Left forelimb (tissue), 1 donor: ENCODE measurements around the gene MPPED2.

Source experiments
- DNase-seq: peaks from one replicate; pipeline ENCODE4 v3.0.0-alpha.2; 2018; ENCODE audit warnings: low spot score

Gene MPPED2

DNA sequence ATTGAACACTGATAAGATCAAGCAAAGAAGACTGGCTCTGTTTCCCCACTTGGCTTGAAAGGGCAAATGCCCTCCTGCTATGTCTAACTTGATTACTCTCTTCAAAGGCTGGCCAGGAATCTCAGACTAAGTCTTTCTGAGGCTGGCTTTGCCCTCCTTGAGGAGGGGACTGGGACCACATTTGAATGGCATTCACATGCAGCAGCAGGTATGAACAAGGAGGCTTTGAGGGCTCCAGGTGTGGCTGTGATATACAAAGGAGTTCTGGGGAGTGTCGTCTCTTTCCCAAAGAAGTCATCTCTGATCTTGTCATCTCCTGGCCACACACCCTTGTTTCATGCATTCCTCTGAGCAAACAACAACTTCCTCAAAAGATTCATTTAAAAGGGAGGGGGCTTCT lies 132.4 kb downstream of the MPPED2 start:
- DNase-seq, result no peak

DNA sequence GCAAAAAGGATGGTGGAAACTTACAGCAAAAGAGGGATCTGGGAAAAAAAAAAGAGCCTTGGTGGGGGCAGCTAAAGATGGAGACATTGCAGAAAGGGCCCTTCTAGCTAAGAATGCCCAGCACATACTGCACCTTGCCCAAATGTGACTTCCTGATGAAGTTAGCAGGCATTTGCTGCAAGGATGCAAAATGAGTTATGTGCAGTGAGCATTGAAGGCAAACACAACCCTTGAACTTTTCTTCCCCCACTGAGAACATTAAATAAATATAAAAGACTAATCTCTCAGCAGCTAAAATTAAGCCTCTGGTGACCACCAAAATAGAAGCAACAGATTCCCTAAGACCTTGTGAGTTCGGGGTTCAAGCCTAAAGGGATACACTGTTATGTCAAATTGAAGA lies 133.3 kb downstream of the MPPED2 start:
- DNase-seq, result no peak

DNA sequence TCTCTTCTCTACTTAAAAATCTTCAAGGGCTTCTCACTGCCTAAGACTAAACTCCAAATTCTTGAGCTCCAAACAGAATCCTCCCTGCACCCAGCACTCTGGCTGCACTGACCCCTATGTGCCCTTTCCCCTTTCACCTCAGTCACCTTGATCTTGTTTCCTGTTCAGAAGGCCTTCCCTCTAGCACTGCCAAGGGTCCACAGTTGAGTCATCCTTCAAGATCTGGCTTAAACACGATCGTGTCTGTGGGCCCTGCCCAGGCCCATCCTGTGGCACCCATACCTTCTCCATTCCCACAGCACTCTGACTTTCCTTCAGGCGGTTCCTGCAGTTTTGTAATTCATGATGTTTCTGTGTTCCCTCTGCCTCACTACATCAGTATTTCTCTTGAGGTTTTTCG lies 134.0 kb downstream of the MPPED2 start:
- DNase-seq, result no peak

DNA sequence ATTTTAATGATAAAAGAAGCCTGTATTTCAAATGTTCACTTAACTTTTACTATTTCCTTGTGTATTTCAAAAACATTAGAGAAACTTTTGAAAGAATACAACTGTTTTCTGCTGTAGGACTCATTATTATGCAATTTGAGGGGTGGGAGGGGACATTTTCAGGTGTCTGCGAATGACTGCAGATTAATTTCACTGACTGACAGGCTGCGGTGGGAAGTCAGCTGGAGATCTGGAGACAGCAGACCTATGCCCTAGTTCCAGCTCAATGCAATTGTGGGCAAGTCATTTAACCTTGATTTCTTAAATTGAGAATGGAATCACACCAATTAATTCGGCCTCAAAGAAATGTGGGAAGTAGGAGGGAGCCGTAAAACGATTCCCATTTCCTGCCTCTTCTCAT lies 134.5 kb downstream of the MPPED2 start:
- DNase-seq, result no peak

DNA sequence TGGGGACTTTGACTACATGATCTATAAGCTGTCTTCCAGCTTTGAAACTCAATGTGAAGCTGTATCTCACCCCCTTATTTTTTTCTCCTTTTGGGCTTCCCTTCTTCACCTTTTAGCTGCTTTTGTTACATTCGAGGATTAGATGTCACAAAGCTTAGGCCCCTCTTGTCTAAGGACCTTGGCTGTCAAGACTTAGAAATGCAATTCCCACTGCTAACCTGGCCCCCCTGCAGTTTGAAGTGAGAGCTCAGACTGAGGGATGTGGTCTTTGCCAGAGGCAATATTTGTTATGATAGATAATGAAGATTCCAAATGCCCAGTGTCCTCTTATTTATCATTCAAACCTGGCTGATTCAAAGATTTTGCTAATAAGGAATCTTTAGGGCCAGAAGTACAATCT lies 135.0 kb downstream of the MPPED2 start:
- DNase-seq, result no peak

DNA sequence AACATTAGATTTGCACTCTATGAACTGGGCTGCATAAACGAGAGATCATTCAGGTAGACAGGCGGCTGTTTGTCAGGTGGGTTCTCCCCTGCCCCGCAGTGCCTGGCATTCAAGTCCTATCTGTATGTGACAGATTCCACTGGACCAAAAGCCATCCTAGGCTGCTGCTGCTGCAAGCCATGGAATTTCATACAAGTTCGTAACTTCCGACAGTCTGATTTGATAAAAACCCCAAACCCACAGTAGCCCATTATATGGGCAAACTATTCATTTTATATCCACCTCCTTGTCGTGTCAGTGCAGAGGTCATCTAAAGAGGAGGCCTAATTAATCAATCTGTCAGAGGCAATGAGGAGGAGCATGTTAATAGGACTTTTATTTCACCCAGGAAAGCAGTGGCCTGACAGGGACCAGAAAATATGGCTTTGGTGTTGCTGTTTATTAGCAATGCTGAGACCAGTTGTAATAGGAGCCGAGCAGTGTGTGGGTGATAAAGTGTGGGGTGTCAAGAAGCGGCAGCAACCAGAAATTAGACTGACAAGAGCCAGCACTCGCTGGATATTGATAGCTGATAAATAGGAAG lies 139.0 kb downstream of the MPPED2 start:
- DNase-seq, result no peak

DNA sequence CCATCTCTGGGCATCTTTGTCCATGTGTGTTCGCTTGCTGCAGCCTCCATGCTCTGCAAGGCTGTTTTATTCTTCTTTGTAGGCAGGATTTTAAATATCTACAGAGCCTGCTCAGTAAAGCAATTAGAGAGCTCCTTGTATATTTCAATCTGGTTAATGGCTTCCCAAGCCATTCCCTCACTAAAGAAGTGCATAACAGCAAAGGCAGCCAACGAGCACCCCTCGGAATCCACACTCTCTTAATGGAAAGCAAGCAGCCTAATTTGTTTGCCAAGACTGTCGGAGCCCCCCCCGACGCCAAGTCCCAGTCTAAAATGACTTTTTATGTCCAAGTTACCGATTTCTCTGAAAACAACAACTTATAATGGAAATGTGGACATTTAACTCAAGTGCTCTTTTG lies 139.6 kb downstream of the MPPED2 start:
- no peak for DNase-seq

DNA sequence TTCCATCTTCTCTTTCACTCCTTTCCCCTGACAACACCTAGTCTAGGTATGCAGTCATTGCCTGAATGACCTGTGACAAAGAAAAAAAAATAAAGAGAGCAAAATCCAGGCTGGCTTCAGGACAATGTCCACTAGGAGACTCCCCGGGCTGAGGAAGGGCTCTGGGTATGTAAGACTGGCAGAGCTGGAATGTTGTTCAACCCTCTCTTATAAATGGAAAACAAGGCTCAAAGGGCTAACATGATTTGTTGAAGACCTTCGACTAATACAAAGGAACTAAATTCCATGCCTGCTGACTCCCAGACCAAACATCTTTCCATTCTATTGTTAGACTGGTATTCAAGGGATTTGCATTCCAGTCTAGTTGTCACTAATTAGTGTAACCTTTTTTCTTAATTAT lies 141.1 kb downstream of the MPPED2 start:
- DNase-seq, result no peak

DNA sequence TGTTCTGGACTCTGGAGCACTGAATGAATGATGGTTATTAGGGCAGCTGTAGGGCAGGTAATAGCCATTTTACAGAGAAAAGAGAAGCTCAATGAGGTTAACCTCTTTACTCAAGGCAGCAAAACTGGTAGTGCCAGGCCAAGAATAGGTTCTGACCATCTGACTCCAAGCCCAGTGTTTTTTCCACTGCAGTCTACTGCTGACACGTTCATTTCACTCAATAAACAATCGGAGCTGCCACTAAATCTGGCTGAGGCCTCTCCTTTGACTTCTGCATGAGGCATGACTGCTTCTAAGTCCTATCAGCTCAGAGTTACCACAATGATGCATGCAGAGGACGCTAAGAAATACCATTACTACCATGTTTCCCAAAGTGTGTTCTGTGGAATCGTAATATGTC lies 145.6 kb downstream of the MPPED2 start:
- no peak for DNase-seq

DNA sequence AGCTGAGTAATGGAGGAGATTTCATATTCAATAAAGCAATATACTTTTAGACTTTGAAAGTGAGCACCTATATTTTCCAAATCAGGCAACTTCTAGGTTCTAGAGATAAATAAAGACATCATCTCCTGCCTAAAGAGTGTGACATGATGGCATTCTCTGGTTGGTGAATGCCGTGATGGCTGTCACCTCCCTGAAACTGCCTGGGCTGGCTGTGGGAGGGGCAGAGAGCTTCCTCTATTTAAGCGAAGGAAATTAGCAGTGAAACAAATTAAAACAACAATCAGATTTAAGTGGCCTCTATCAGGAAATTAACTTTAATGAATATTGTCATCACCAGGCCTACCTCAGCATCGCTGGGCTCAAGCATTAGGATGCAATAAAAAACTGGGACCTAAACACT lies 149.4 kb downstream of the MPPED2 start:
- DNase-seq, result no peak

DNA sequence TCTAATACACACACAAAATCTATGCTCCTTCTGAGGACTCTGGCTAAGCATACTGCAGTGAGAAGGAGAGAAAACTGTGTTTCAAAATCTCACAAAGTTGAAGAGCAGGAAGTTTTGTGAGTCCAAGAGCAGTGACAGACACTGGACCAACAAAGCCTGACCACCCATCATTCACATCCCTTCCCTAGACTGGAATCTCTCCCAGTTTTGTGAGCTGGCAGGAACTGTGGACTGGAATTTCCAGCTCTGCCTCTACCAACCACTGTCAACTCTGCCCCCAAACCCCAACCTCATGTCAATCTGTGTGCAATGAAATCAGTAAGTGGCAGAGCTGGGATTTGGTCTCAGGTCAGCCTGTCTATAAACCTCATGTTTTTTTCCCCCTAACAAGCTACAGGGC lies 150.7 kb downstream of the MPPED2 start:
- DNase-seq, result no peak

DNA sequence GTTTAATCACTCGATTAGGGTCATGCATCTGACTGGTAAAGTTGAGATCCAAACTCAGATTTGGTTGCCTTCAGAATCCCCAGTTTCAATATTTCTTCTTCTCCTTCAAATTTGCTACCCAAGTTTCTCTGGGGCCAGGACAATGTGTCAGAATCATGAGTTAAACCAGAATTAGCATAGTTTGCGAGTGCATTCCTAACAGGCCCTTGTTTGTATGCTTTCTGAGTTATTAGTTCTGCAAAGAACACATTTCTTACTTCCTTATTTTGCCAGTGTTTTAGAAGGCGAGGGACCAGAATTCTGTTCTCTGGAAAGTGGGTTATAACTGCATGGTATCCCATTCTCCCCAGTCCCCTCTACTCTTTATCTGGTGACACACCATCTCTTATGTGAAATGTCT lies 151.3 kb downstream of the MPPED2 start:
- no peak for DNase-seq

DNA sequence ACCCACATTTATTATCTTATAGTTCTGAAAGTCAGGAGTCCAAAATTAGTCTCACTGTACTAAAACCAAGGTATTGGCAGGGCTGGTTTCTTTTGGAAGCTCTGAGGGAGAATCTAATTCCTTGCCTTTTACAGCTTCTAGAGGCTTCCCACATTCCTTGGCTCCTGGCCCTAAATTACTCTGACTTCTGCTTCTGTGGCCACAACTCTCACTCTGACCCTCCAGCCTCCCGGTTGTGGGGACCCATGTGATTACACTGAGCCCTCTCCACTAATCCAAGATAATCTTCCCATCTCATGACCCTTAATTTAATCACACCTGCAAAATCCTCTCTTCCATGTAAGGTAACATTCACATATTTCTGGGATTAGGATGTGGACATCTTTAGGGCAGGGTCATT lies 152.3 kb downstream of the MPPED2 start:
- DNase-seq, result no peak

DNA sequence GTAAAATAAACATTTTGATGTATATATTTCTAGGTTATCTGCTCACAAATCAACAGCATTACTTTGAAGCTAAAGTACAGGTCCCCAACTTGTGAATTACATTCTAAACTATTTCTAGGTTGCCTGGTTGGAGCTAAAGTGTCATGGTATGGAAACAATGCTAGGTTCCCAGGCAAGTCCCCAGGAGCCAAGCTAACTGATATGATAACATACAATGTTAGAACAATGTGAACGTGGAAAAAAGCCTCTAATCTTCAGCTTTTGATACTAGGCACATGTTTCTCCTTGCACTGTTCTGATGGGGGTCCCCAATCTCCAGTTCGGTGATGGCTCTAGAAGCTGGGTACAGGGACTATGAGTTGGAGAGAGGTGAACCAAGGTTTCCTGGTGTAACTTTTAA lies 153.4 kb downstream of the MPPED2 start:
- DNase-seq, result no peak

DNA sequence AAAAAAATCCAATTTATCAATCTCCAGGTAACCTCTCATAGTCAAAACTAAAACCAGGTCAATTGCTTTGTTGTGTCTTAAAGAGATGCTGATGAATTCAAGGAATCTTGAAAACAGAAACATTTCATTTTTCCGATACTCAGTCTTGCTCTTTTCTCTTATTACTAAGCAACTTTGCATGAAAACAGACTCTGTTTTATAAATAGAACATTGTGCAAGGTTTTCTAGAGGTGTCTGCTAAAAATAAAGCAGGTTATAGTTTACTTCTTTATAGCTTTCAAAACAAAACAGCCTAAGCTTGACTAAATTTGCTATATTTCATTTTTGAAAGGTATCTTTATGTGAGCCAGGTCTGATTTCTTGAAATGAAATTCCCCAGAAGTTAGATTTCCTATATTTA lies 154.0 kb downstream of the MPPED2 start:
- DNase-seq, result no peak

DNA sequence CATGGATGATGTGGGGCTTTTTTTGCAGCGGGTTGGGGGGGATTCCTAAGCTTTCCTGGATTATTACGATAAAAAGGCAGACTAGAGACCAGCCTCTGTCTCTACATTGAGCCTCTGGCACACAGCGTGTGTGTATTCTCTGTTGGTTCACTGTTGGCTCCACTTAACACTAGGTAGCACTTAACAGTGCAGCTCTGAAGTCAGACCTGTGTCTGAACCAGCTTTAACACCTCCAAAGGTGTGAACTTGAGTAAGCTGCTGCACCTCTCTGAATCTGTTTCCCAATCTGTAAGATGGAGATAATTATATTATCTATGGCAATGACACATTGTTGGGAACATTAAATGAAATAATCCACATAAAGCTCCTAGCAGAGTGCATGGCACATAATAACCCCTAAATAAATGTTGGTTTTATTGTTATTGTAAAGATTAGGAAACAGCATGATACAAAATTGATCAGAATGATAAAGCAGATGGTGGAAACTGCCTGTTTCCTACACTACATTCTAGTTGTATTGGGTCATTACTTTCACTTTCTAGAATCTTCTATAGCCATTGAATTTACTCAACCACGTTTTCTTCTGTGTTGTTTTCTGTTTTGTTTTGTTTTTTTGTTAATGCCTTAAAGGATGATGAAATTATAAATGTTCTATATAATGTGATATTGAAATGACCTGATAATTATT lies 154.9 kb downstream of the MPPED2 start:
- no peak for DNase-seq

DNA sequence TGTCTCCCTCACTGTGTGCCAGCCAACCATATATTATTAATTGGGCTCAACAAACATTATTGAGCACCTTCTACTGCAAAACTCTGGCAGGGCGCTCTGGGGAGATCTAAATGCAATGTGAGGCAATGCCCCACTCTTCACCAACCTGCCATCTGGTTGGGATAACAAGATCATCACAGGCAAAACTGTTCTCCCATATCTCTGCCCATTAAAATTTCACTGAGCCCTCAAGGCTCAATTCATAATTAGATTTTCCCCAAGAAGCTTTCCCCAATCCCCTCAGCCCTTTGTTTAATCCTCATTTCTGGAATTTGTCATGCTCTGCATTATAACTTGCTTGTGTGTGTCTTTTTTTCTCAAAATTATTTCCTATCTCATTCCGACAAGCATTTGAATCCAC lies 156.6 kb downstream of the MPPED2 start:
- no peak for DNase-seq

DNA sequence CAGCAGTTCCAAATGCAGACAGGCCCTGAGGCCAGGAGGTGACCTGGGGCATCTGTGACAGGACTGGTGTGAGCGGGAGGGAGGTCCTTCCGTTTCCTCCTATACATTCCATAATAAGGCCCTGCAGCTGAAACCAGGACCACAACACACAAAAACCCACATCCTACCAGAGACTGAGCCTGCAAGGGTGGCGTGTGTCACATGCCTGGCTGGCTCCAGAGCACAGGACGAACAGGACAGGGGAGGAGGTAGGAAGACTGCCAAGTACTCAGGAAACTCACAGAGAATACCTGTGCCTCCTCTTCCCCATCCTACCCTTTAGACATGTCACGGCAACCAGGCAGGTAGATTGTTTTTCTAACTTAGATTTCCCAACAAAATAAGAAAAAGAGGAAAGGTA lies 159.4 kb downstream of the MPPED2 start:
- DNase-seq, result no peak

DNA sequence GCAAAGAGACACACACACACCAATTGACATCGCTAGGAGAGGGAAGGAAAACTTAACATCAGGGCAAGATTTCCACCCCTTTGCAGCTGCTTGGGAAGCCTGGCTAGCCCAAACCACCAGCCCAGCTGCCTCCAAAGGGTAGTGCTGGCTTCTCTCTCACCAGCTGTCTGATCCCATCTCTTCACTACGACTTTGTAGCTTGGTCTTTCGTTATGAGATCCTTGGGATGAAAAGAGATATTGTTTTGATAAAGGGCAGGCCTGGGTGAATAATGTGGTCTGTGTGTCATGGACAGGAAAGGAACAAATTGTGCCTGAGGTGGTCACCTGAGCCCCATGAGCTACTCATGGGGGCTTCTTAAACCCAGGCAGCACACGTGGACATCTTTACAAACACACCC lies 161.3 kb downstream of the MPPED2 start:
- DNase-seq, result no peak

DNA sequence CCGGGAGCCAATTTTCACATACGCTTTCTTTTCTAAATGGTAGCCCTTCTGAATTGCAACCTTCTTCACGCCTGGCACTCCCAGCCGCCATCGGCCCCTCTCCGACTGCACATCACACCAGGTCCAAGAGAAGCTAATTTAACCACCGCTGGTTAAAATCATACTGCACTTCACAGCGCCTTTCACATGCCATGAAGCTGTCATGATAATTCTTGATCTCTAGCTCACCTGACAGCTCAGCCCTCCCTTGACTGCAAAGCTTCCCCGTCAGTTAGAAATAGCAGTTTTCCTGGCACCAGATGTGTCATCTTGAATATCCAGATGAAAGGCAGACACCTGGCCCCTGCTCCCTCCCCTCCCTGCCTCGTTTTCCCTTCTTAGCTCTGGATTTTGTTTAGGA lies 161.8 kb downstream of the MPPED2 start:
- DNase-seq, result no peak

DNA sequence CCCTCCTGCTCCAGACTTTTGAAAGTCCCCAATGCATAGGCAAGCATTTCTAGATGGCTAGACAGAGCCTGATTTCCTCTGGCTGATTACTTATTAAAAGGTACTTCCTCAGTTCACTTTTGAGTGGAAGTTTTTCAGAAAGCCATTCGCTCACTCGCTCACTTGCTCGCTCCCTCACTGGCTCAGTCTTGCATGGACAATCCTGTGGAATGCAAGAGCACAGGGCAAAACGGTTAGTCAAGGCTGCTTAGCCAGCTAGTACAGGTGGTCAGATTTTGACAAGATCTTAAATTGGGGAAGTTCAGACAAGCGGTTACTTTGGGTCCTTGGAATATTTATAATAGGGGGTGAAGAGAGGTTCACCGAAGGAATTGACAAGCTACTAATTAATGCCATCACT lies 162.3 kb downstream of the MPPED2 start:
- no peak for DNase-seq

DNA sequence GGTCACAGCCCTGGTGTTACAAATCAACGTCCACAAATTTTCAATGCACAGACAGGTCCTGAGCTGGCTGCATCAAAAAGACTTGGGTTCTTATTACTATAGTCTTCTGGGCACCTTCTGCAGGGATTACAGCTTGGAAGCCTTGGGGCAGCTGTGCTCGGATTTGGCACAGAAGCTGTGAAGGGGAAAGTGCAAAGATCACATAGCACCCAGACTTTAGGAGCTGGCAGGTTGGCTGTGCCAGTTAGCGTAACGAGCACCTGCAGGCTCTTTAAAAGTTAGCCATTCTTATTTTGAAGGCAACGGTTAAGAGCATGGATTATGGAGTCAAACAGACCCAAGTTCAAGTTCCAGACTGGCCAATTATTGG lies 162.9 kb downstream of the MPPED2 start:
- DNase-seq, result no peak

DNA sequence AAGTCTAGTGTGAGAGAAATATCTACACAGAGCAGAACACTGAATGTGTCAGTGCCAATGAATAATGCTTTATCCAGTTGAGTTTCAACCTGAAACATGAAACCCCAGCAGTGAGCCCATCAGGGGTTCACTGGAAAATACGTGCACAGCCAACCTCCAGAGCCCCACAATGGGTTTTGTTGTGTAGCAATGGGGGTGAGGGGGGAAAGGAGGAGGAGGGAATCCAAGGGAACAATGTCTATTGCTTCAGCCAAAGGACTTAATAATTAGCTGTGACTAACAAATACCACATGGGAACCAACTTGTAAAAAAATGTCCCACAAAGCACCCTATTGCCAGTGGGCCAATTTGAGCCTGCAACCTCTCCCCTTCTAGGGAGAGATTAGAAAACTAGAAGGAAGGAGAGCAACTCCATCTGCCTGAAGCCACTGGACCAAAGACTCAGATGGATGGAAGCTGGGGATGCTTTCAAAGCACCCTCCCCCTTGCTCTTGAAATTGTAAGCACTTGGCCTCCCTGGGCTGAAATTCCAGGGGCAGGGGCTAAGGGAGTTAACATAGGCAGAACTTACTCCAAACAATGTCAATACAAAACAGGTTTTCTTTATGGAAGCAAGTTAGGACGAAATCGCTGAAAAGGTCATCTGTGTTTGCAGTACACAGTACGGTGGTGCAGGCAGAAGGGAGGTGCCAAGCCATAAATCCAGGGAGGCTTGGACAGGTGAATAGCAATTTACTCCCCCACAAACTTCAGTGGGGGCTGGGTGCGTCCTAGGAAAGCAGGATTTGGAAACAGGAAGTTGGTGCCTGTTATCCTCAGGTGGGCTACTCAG lies 163.5 kb downstream of the MPPED2 start:
- no peak for DNase-seq
